NT2/D1 (cell line): Measurements from ENCODE around the gene ARID4B.

Source experiments
- DNase-seq: peaks from one replicate; pipeline ENCODE4 v3.0.0-alpha.2; 2011; ENCODE audit warnings: low read depth, low spot score
- H3K27me3 ChIP-seq: 2 replicates; pipeline ENCODE4 v1.6.0; 2011; ENCODE audit warnings: mild to moderate bottlenecking; ENCODE audit not compliant: insufficient read length, insufficient read depth
- H3K36me3 ChIP-seq: 2 replicates; pipeline ENCODE4 v1.6.1; 2011; ENCODE audit warnings: mild to moderate bottlenecking, low read length, mixed read lengths; ENCODE audit not compliant: insufficient read depth, insufficient read length
- H3K4me1 ChIP-seq: 2 replicates; pipeline ENCODE4 v1.5.1; 2011; ENCODE audit not compliant: insufficient read depth, insufficient read length
- H3K4me3 ChIP-seq: 2 replicates; pipeline ENCODE4 v1.5.1; 2011; ENCODE audit warnings: low read depth; ENCODE audit not compliant: insufficient read length
- H3K9ac ChIP-seq: 2 replicates; pipeline ENCODE4 v1.6.0; 2011; ENCODE audit warnings: low read depth; ENCODE audit not compliant: insufficient read length
- H3K9me3 ChIP-seq: 2 replicates; pipeline ENCODE4 v1.5.1; 2011; ENCODE audit warnings: mild to moderate bottlenecking, low read length; ENCODE audit not compliant: insufficient read depth
- SUZ12 ChIP-seq: IDR thresholded peaks from 2 replicates; pipeline ENCODE4 v1.6.1; 2011; ENCODE audit not compliant: insufficient read length, insufficient read depth; ENCODE audit errors: extremely low read depth
- YY1 ChIP-seq: IDR thresholded peaks from 2 replicates; pipeline ENCODE4 v1.6.1; 2011; ENCODE audit not compliant: insufficient read length, insufficient read depth
- ZNF274 ChIP-seq: IDR thresholded peaks from 2 replicates; pipeline ENCODE4 v1.6.1; 2011; ENCODE audit warnings: mild to moderate bottlenecking, low read depth, low read length

ARID4B gene

GRCh38 chr1:235129774-235130570 is 198.0 kb downstream of the ARID4B start:
- Histone ChIP-seq H3K4me3 (no peak overlapping the region), H3K9me3 (no peaks in the 10 kb centered on the region), H3K9ac (no peak overlapping the region), H3K36me3 (peaks cover 64% of the 10 kb centered on the region), H3K27me3 (no peaks in the 10 kb centered on the region), H3K4me1 (no peaks in the 10 kb centered on the region)
- TF ChIP-seq SUZ12 (no peak), ZNF274 (no peak), YY1 (no peak)
- no peak for DNase-seq

GRCh38 chr1:235128456-235129328 is 199.3 kb downstream of the ARID4B start, which contains the start of gene TOMM20:
TSS of gene TOMM20 (minus strand) at chr1:235128837. CDS start at chr1:235128715, 122 bp downstream.
- peak within 1 kb of the TSS; percentile 99 for H3K4me3 ChIP-seq
- no peak for TF ChIP-seq ZNF274
- no peak for TF ChIP-seq SUZ12
- TF ChIP-seq YY1: no peak
- H3K9ac ChIP-seq: peak within 1 kb of the TSS; percentile 99
- DNase-seq: peak; percentile 99
- H3K27me3 ChIP-seq: no peaks in the 10 kb centered on the region
- peaks cover 68% of the 10 kb centered on the region for H3K36me3 ChIP-seq
- no peaks in the 10 kb centered on the region for H3K4me1 ChIP-seq
- no peaks in the 10 kb centered on the region for H3K9me3 ChIP-seq

GRCh38 chr1:235127732-235128455 is 200.1 kb downstream of the ARID4B start:
- H3K36me3 ChIP-seq: peaks cover 65% of the 10 kb centered on the region
- H3K27me3 ChIP-seq: no peaks in the 10 kb centered on the region
- peak overlapping the region; percentile 99 for H3K9ac ChIP-seq
- H3K4me3 ChIP-seq: peak overlapping the region; percentile 99
- H3K4me1 ChIP-seq: no peaks in the 10 kb centered on the region
- no peak for DNase-seq
- H3K9me3 ChIP-seq: no peaks in the 10 kb centered on the region
- TF ChIP-seq ZNF274: no peak
- TF ChIP-seq SUZ12: no peak

GRCh38 chr1:235127203-235127602 is 200.8 kb downstream of the ARID4B start:
- Histone ChIP-seq H3K4me1 (no peaks in the 10 kb centered on the region), H3K27me3 (no peaks in the 10 kb centered on the region), H3K4me3 (peak overlapping the region; percentile 99), H3K36me3 (peaks cover 65% of the 10 kb centered on the region), H3K9ac (peak overlapping the region; percentile 99), H3K9me3 (no peaks in the 10 kb centered on the region)
- no peak for DNase-seq
- no peak for TF ChIP-seq YY1
- no peak for TF ChIP-seq SUZ12
- TF ChIP-seq ZNF274: no peak

GRCh38 chr1:235124665-235125064 is 203.3 kb downstream of the ARID4B start:
- no peak for DNase-seq
- no peaks in the 10 kb centered on the region for H3K27me3 ChIP-seq
- TF ChIP-seq ZNF274 (no peak), SUZ12 (no peak), YY1 (no peak)
- H3K9me3 ChIP-seq: no peaks in the 10 kb centered on the region
- no peak overlapping the region for H3K4me3 ChIP-seq
- peaks cover 75% of the 10 kb centered on the region for H3K36me3 ChIP-seq
- H3K4me1 ChIP-seq: no peaks in the 10 kb centered on the region
- H3K9ac ChIP-seq: no peak overlapping the region

GRCh38 chr1:235124111-235124510 is 203.9 kb downstream of the ARID4B start:
- no peaks in the 10 kb centered on the region for H3K9me3 ChIP-seq
- H3K27me3 ChIP-seq: no peaks in the 10 kb centered on the region
- TF ChIP-seq SUZ12 (no peak), YY1 (no peak), ZNF274 (no peak)
- H3K9ac ChIP-seq: no peak overlapping the region
- peaks cover 81% of the 10 kb centered on the region for H3K36me3 ChIP-seq
- H3K4me1 ChIP-seq: no peaks in the 10 kb centered on the region
- DNase-seq: no peak
- no peak overlapping the region for H3K4me3 ChIP-seq
